ENCODE results near the gene SHISA5. TPM values are rescaled to one million over a fixed set of nuclear protein-coding genes. Genes with fewer than 3 reads are reported as not detected.
"Not testable (repeated sequence)": the region's sequence is repeated elsewhere in the genome, so short reads cannot be mapped to it uniquely, and the experiment has no call there.

SHISA5 gene
- total and polyA plus RNA-seq, 4 donors, result 40.9 to 123 (median 120) TPM

GRCh38 chr3:48466386-48467109, 37.4 kb downstream of the SHISA5 start:
- Histone ChIP-seq H3K27ac (ENCODE audit: low read depth, low read length) (peak overlapping the region; percentile 99), H3K27me3 (ENCODE audit: control insufficient read depth, insufficient read depth, low read length) (no peaks in the 10 kb centered on the region), H3K4me1 (ENCODE audit: control insufficient read depth, insufficient read depth, low read length) (peaks cover 61% of the 10 kb centered on the region), H3K4me3 (ENCODE audit: low read depth, low read length) (peak overlapping the region; percentile 59), H3K9me3 (ENCODE audit: control insufficient read depth, insufficient read depth, low read length) (no peaks in the 10 kb centered on the region), H3K36me3 (ENCODE audit: control insufficient read depth, insufficient read depth, low read length) (peaks cover 75% of the 10 kb centered on the region)
- DNase-seq (ENCODE audit: low read depth in 4 of 6, low spot score in 6 of 6), result no peak
- 59% methylated on average over 17 of the region's 19 CpGs for WGBS (ENCODE audit: insufficient coverage)

DNA sequence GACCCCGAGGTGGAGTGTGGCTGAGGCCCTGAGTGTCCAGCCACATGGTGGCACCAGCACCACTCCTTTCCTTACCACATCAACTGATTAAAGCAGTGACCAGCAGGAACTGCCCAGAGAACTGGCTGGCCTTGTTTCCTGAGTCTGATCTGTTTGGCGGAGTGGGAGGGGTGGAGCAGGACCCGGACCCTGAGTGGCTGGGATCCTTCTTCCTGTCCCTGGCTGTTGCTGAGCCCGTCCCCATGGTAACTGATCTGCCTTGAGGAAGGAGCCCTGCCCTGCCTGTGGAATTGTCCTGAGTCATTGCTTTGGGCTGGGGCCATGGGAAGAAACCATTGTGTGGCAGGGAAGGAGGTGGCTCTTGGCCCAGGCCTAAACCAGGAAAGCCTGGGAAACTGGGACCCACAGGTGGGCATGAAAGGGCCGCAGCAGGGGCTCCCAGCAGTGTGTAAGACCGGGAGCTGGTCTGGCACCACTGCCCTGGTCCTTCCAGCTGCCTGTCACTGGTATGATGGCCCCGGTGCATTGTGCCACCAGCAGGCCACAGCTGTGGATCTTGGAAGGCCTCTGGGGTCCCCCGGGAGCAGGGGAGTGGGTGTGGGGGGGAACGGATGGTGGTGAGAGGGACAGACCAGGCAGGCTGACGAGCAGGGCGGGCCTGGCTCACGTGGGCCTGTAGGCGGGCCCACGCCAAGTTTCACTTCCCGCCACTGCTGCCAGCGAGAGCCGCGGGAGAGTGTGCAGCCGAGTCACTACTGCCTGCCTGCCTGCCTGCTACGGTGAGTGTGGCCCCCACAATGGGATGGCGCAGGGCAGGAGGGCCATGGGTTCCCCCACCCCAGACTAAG, 38.2 kb downstream of the SHISA5 start:
- Histone ChIP-seq H3K4me3 (ENCODE audit: low read depth, low read length) (peak overlapping the region; percentile 59), H3K4me1 (ENCODE audit: control insufficient read depth, insufficient read depth, low read length) (peaks cover 61% of the 10 kb centered on the region), H3K36me3 (ENCODE audit: control insufficient read depth, insufficient read depth, low read length) (peaks cover 83% of the 10 kb centered on the region), H3K9me3 (ENCODE audit: control insufficient read depth, insufficient read depth, low read length) (no peaks in the 10 kb centered on the region), H3K27me3 (ENCODE audit: control insufficient read depth, insufficient read depth, low read length) (no peaks in the 10 kb centered on the region), H3K27ac (ENCODE audit: low read depth, low read length) (peak overlapping the region; percentile 99)
- DNase-seq (ENCODE audit: low read depth in 4 of 6, low spot score in 6 of 6), result peak; percentile 86 to 98 (median 91)
- 4% methylated on average over 21 of the region's 21 CpGs for WGBS (ENCODE audit: insufficient coverage)

- peaks cover 83% of the 10 kb centered on the region for H3K36me3 ChIP-seq (ENCODE audit: control insufficient read depth, insufficient read depth, low read length)
- peaks cover 57% of the 10 kb centered on the region for H3K4me1 ChIP-seq (ENCODE audit: control insufficient read depth, insufficient read depth, low read length)
- H3K27ac ChIP-seq (ENCODE audit: low read depth, low read length), result peak overlapping the region; percentile 99
- 6% methylated on average over 7 of the region's 7 CpGs for WGBS (ENCODE audit: insufficient coverage)
- H3K4me3 ChIP-seq (ENCODE audit: low read depth, low read length), result peak overlapping the region; percentile 59
- H3K27me3 ChIP-seq (ENCODE audit: control insufficient read depth, insufficient read depth, low read length), result no peaks in the 10 kb centered on the region
- peak in 1 of 6 donors; percentile 13 for DNase-seq (ENCODE audit: low read depth in 4 of 6, low spot score in 6 of 6)
- H3K9me3 ChIP-seq (ENCODE audit: control insufficient read depth, insufficient read depth, low read length), result no peaks in the 10 kb centered on the region
Observed at GRCh38 chr3:48465237-48465530, 38.8 kb downstream of the SHISA5 start.

DNA sequence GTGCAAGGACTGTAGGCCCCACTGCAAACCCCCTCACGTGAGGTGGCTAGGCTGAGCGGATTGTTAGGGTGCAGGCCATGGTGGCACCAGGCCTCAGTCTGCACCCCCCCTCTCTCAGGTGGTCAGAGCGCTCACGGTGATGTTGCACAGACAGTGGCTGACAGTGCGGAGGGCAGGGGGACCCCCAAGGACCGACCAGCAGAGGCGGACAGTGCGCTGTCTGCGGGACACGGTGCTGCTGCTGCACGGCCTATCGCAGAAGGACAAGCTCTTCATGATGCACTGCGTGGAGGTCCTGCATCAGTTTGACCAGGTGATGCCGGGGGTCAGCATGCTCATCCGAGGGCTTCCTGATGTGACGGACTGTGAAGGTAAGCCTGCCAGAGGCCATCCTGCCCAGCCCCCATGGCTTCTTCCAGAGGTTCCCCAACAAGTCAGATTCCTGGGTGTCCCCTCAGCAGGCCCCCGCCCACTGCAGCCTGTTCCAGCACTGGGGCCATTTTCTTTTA, 39.2 kb downstream of the SHISA5 start:
- Histone ChIP-seq H3K4me1 (ENCODE audit: control insufficient read depth, insufficient read depth, low read length) (peaks cover 54% of the 10 kb centered on the region), H3K27ac (ENCODE audit: low read depth, low read length) (peak overlapping the region; percentile 99), H3K4me3 (ENCODE audit: low read depth, low read length) (no peak overlapping the region), H3K9me3 (ENCODE audit: control insufficient read depth, insufficient read depth, low read length) (no peaks in the 10 kb centered on the region), H3K27me3 (ENCODE audit: control insufficient read depth, insufficient read depth, low read length) (no peaks in the 10 kb centered on the region), H3K36me3 (ENCODE audit: control insufficient read depth, insufficient read depth, low read length) (peaks cover 83% of the 10 kb centered on the region)
- DNase-seq (ENCODE audit: low read depth in 4 of 6, low spot score in 6 of 6), result no peak
- 93% methylated on average over 16 of the region's 17 CpGs for WGBS (ENCODE audit: insufficient coverage)

DNA sequence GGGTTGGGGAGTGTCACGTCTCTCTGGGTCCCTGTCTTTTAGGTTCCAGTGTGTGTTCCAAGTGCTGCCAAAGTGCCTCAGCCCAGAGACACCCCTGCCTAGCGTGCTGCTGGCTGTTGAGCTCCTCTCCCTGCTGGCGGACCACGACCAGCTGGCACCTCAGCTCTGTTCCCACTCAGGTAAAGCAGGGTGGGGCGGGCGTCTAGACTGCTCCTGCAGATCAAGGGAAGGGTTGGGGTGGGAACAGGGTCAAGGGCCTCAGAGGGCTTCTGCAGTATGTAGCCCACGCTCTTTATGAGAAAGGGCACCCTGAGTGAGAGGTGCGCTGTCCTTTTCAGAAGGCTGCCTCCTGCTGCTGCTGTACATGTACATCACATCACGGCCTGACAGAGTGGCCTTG, 40.3 kb downstream of the SHISA5 start:
- no peaks in the 10 kb centered on the region for H3K27me3 ChIP-seq (ENCODE audit: control insufficient read depth, insufficient read depth, low read length)
- no peak overlapping the region for H3K4me3 ChIP-seq (ENCODE audit: low read depth, low read length)
- H3K9me3 ChIP-seq (ENCODE audit: control insufficient read depth, insufficient read depth, low read length), result no peaks in the 10 kb centered on the region
- no peak overlapping the region for H3K27ac ChIP-seq (ENCODE audit: low read depth, low read length)
- 82% methylated on average over 9 of the region's 9 CpGs for WGBS (ENCODE audit: insufficient coverage)
- no peak for DNase-seq (ENCODE audit: low read depth in 4 of 6, low spot score in 6 of 6)
- peaks cover 43% of the 10 kb centered on the region for H3K4me1 ChIP-seq (ENCODE audit: control insufficient read depth, insufficient read depth, low read length)
- H3K36me3 ChIP-seq (ENCODE audit: control insufficient read depth, insufficient read depth, low read length), result peaks cover 80% of the 10 kb centered on the region

GRCh38 chr3:48461767-48462166, 42.2 kb downstream of the SHISA5 start:
- DNase-seq (ENCODE audit: low read depth in 4 of 6, low spot score in 6 of 6); H3K9me3 ChIP-seq (ENCODE audit: control insufficient read depth, insufficient read depth, low read length); H3K27ac ChIP-seq (ENCODE audit: low read depth, low read length); H3K27me3 ChIP-seq (ENCODE audit: control insufficient read depth, insufficient read depth, low read length); H3K4me3 ChIP-seq (ENCODE audit: low read depth, low read length): not testable (repeated sequence)
- WGBS (ENCODE audit: insufficient coverage), result no CpG with 5 or more reads among the region's 7 CpGs
- Histone ChIP-seq H3K4me1 (ENCODE audit: control insufficient read depth, insufficient read depth, low read length) (peaks cover 24% of the 10 kb centered on the region), H3K36me3 (ENCODE audit: control insufficient read depth, insufficient read depth, low read length) (peaks cover 69% of the 10 kb centered on the region)

GRCh38 chr3:48460517-48460902, 43.5 kb downstream of the SHISA5 start:
- H3K4me1 ChIP-seq (ENCODE audit: control insufficient read depth, insufficient read depth, low read length), result peaks cover 12% of the 10 kb centered on the region
- H3K27me3 ChIP-seq (ENCODE audit: control insufficient read depth, insufficient read depth, low read length), result no peaks in the 10 kb centered on the region
- H3K27ac ChIP-seq (ENCODE audit: low read depth, low read length), result no peak overlapping the region
- no peak overlapping the region for H3K4me3 ChIP-seq (ENCODE audit: low read depth, low read length)
- 90% methylated on average over 2 of the region's 3 CpGs for WGBS (ENCODE audit: insufficient coverage)
- no peak for DNase-seq (ENCODE audit: low read depth in 4 of 6, low spot score in 6 of 6)
- peaks cover 60% of the 10 kb centered on the region for H3K36me3 ChIP-seq (ENCODE audit: control insufficient read depth, insufficient read depth, low read length)
- no peaks in the 10 kb centered on the region for H3K9me3 ChIP-seq (ENCODE audit: control insufficient read depth, insufficient read depth, low read length)

DNA sequence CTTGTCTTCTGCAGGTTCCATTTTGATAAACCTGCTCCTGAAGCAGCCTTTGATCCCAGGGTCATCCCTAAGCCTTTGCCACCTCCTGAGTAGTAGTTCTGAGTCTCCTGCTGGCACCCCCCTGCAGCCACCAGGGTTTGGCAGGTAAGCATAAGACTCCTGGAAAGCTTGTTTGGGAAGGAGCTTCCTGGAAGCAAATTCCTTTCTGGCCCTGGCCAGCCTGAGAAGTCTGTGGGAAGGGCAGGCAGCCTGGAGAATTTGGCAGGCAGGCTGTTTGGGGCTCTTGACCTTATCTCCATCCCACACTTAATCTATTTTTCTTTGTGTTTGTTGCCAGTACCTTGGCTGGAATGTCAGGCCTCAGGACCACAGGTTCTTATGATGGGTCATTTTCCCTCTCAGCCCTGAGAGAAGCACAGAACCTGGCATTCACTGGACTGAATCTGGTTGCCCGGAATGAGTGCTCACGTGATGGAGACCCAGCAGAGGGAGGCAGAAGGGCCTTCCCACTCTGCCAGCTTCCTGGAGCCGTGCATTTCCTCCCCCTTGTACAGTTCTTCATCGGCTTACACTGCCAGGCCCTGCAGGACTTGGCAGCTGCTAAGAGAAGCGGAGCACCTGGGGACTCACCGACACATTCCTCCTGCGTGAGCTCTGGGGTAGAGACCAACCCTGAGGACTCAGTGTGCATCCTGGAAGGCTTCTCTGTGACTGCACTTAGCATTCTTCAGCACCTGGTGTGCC, 44.0 kb downstream of the SHISA5 start:
- WGBS (ENCODE audit: insufficient coverage), result 93% methylated on average over 7 of the region's 7 CpGs
- Histone ChIP-seq H3K27ac (ENCODE audit: low read depth, low read length) (no peak overlapping the region), H3K4me1 (ENCODE audit: control insufficient read depth, insufficient read depth, low read length) (peaks cover 6% of the 10 kb centered on the region), H3K9me3 (ENCODE audit: control insufficient read depth, insufficient read depth, low read length) (no peaks in the 10 kb centered on the region), H3K27me3 (ENCODE audit: control insufficient read depth, insufficient read depth, low read length) (no peaks in the 10 kb centered on the region), H3K4me3 (ENCODE audit: low read depth, low read length) (no peak overlapping the region), H3K36me3 (ENCODE audit: control insufficient read depth, insufficient read depth, low read length) (peaks cover 60% of the 10 kb centered on the region)
- no peak for DNase-seq (ENCODE audit: low read depth in 4 of 6, low spot score in 6 of 6)

- Histone ChIP-seq H3K27ac (ENCODE audit: low read depth, low read length) (no peak overlapping the region), H3K4me3 (ENCODE audit: low read depth, low read length) (no peak overlapping the region), H3K4me1 (ENCODE audit: control insufficient read depth, insufficient read depth, low read length) (no peaks in the 10 kb centered on the region), H3K27me3 (ENCODE audit: control insufficient read depth, insufficient read depth, low read length) (no peaks in the 10 kb centered on the region), H3K9me3 (ENCODE audit: control insufficient read depth, insufficient read depth, low read length) (no peaks in the 10 kb centered on the region), H3K36me3 (ENCODE audit: control insufficient read depth, insufficient read depth, low read length) (peaks cover 55% of the 10 kb centered on the region)
- DNase-seq (ENCODE audit: low read depth in 4 of 6, low spot score in 6 of 6), result no peak
- 93% methylated on average over 3 of the region's 3 CpGs for WGBS (ENCODE audit: insufficient coverage)
Observed at GRCh38 chr3:48459331-48459730, 44.6 kb downstream of the SHISA5 start.

All from spinal cord (tissue), 10 donors.